Activated CD4-positive, alpha-beta T cell treated with anti-CD3 and anti-CD28 coated beads for 1 hour (primary cell): ENCODE results near the gene CCDC197.

Source experiments
- DNase-seq: peaks from one replicate; pipeline ENCODE4 v3.0.0-alpha.2; 2020

The CCDC197 gene

GRCh38 chr14:94027566-94028449 is 30.7 kb downstream of the CCDC197 start:
- no peak for DNase-seq

GRCh38 chr14:94028450-94028826 is 31.3 kb downstream of the CCDC197 start:
- no peak for DNase-seq

GRCh38 chr14:94029265-94029664 is 32.2 kb downstream of the CCDC197 start:
- DNase-seq: no peak

GRCh38 chr14:94029671-94030203 is 32.6 kb downstream of the CCDC197 start:
- no peak for DNase-seq

GRCh38 chr14:94030571-94030970 is 33.5 kb downstream of the CCDC197 start:
- DNase-seq: no peak

- no peak for DNase-seq
Measured at GRCh38 chr14:94031161-94031882, 34.2 kb downstream of the CCDC197 start.

GRCh38 chr14:94031883-94032279 is 34.8 kb downstream of the CCDC197 start:
- DNase-seq: no peak

GRCh38 chr14:94034886-94035285 is 37.8 kb downstream of the CCDC197 start:
- DNase-seq: no peak

GRCh38 chr14:94036313-94037167 is 39.4 kb downstream of the CCDC197 start:
- peak; percentile 58 for DNase-seq

- no peak for DNase-seq
Measured at GRCh38 chr14:94037954-94038353, 40.9 kb downstream of the CCDC197 start.

- no peak for DNase-seq
Measured at GRCh38 chr14:94038510-94038909, 41.4 kb downstream of the CCDC197 start.

- DNase-seq: no peak
Measured at GRCh38 chr14:94038921-94039629, 42.0 kb downstream of the CCDC197 start.

- no peak for DNase-seq
Measured at GRCh38 chr14:94040247-94040646, 43.1 kb downstream of the CCDC197 start.

GRCh38 chr14:94040796-94041195 is 43.7 kb downstream of the CCDC197 start:
- DNase-seq: no peak

- no peak for DNase-seq
Measured at GRCh38 chr14:94041551-94042346, 44.6 kb downstream of the CCDC197 start.

- no peak for DNase-seq
Measured at GRCh38 chr14:94042433-94043091, 45.5 kb downstream of the CCDC197 start.

GRCh38 chr14:94043111-94043755 is 46.1 kb downstream of the CCDC197 start:
- DNase-seq: no peak

- DNase-seq: no peak
Measured at GRCh38 chr14:94043756-94044475, 46.8 kb downstream of the CCDC197 start.

- DNase-seq: no peak
Measured at GRCh38 chr14:94044476-94045091, 47.5 kb downstream of the CCDC197 start.
